NB4 (cell line): ENCODE data around the gene SLC25A26.

Source experiments
- MYC ChIP-seq: IDR thresholded peaks from 2 replicates; pipeline ENCODE4 v1.6.1; 2011; ENCODE audit warnings: low read depth, low read length
- POLR2A ChIP-seq: IDR thresholded peaks from 2 replicates; pipeline ENCODE4 v1.6.1; 2011; ENCODE audit warnings: mild to moderate bottlenecking; ENCODE audit not compliant: insufficient read length; ENCODE audit errors: extremely low read depth
- TF ChIP-seq, protein P1 (sequence below): IDR thresholded peaks from one replicate; pipeline ENCODE4 v1.5.1; 2012; ENCODE audit warnings: low read depth, low read length
- TF ChIP-seq, protein P2 (sequence below): IDR thresholded peaks from 2 replicates; pipeline ENCODE4 v1.6.1; 2011; ENCODE audit warnings: low read depth, low read length

DNA sequence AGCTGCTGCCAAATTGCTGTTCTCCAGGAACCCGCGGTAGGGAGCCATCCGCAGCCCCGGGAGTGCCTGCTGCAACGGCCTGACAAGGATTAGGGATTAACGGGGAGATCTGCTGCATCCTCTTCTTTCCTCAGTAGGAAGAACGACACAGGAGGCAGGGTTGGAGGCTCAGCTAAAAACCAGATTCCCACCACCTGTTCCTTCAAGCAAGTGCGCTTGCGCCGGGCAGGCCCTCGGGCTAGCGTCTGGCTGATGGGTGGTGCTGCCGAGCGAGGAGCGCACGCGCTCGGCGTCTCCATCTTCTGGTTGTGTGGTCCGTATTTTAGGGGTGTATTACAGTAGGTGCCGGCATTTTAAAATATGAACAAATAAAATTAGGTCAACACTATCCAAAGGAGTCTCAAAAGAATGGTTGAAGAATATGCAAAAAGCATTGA is 25.4 kb upstream of the SLC25A26 start:
- TF ChIP-seq, protein P1, sequence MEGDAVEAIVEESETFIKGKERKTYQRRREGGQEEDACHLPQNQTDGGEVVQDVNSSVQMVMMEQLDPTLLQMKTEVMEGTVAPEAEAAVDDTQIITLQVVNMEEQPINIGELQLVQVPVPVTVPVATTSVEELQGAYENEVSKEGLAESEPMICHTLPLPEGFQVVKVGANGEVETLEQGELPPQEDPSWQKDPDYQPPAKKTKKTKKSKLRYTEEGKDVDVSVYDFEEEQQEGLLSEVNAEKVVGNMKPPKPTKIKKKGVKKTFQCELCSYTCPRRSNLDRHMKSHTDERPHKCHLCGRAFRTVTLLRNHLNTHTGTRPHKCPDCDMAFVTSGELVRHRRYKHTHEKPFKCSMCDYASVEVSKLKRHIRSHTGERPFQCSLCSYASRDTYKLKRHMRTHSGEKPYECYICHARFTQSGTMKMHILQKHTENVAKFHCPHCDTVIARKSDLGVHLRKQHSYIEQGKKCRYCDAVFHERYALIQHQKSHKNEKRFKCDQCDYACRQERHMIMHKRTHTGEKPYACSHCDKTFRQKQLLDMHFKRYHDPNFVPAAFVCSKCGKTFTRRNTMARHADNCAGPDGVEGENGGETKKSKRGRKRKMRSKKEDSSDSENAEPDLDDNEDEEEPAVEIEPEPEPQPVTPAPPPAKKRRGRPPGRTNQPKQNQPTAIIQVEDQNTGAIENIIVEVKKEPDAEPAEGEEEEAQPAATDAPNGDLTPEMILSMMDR, result no peak
- TF ChIP-seq POLR2A, result no peak
- TF ChIP-seq MYC, result no peak
- TF ChIP-seq, protein P2, sequence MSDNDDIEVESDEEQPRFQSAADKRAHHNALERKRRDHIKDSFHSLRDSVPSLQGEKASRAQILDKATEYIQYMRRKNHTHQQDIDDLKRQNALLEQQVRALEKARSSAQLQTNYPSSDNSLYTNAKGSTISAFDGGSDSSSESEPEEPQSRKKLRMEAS, result no peak
